IPS-20b (cell line): ENCODE data around the gene LPCAT1.

Source experiments
- H3K27ac ChIP-seq: one replicate; pipeline ENCODE4 v1.5.1; 2013; ENCODE audit warnings: low read length
- H3K27me3 ChIP-seq: 2 replicates; pipeline ENCODE4 v1.6.1; 2013; ENCODE audit warnings: mild to moderate bottlenecking, low read length, inconsistent platforms; ENCODE audit not compliant: insufficient read depth
- H3K36me3 ChIP-seq: 2 replicates; pipeline ENCODE4 v1.6.1; 2013; ENCODE audit warnings: low read depth, mild to moderate bottlenecking, inconsistent platforms, low read length, moderate library complexity; ENCODE audit not compliant: insufficient read depth
- H3K4me1 ChIP-seq: 2 replicates; pipeline ENCODE4 v1.6.1; 2013; ENCODE audit warnings: mild to moderate bottlenecking, control low read depth, inconsistent platforms, low read length, moderate library complexity; ENCODE audit not compliant: insufficient read depth
- H3K4me3 ChIP-seq: 2 replicates; pipeline ENCODE4 v1.5.1; 2013; ENCODE audit warnings: mild to moderate bottlenecking, low read length, inconsistent platforms
- H3K9ac ChIP-seq: 2 replicates; pipeline ENCODE4 v1.6.1; 2013; ENCODE audit warnings: low read depth, mild to moderate bottlenecking, inconsistent platforms, low read length, moderate library complexity
- H3K9me3 ChIP-seq: 2 replicates; pipeline ENCODE4 v1.6.1; 2013; ENCODE audit warnings: mild to moderate bottlenecking, low read depth, low read length, inconsistent platforms; ENCODE audit not compliant: insufficient read depth

Gene LPCAT1

DNA sequence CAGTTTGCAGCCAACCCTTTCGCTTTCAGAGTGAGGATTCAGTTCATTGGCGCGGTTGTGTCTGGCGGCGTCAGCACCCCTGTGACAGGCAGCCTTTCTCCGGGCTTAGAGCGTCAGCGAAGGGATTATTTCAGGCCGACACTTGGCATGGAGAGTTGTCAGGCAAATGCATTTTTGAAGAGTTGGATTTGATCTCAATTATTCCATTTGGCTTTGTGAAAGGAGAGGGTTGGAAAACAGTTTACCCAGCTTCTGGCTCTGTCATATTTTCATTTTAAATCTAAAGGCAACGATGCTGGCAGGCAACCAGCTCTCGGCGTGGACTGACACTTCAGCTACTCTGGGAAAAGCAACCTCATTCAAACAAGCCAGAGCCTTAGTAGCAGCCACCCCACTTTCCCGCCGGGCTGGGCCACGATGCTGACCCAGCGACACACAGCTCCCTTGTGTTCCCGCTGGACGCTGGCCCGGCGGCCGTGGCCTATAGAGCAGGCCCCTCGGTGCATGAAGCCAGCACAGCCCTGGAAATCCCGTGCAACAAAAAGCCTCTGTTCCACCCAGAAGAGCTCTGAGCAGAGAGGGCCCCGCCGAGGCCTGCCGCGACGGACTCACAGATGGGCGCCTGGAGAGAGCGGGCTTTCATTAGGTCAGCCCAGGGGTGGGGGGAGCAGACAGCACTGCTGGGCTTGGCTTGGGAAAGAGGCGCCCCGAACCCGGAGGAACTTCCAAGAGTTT lies 28.9 kb upstream of the LPCAT1 start:
- Histone ChIP-seq H3K4me3 (no peak overlapping the region), H3K27me3 (no peaks in the 10 kb centered on the region), H3K36me3 (no peaks in the 10 kb centered on the region)

GRCh38 chr5:1551426-1552301 lies 27.9 kb upstream of the LPCAT1 start:
- no peak overlapping the region for H3K9ac ChIP-seq
- H3K4me1 ChIP-seq, result no peaks in the 10 kb centered on the region
- H3K4me3 ChIP-seq, result no peak overlapping the region
- no peaks in the 10 kb centered on the region for H3K27me3 ChIP-seq
- no peaks in the 10 kb centered on the region for H3K36me3 ChIP-seq
- no peak overlapping the region for H3K27ac ChIP-seq
- H3K9me3 ChIP-seq, result no peaks in the 10 kb centered on the region

More for the DNA sequence above, 28.9 kb upstream of the LPCAT1 start:
- Histone ChIP-seq H3K9me3 (no peaks in the 10 kb centered on the region), H3K27ac (no peak overlapping the region), H3K9ac (no peak overlapping the region), H3K4me1 (no peaks in the 10 kb centered on the region)

DNA sequence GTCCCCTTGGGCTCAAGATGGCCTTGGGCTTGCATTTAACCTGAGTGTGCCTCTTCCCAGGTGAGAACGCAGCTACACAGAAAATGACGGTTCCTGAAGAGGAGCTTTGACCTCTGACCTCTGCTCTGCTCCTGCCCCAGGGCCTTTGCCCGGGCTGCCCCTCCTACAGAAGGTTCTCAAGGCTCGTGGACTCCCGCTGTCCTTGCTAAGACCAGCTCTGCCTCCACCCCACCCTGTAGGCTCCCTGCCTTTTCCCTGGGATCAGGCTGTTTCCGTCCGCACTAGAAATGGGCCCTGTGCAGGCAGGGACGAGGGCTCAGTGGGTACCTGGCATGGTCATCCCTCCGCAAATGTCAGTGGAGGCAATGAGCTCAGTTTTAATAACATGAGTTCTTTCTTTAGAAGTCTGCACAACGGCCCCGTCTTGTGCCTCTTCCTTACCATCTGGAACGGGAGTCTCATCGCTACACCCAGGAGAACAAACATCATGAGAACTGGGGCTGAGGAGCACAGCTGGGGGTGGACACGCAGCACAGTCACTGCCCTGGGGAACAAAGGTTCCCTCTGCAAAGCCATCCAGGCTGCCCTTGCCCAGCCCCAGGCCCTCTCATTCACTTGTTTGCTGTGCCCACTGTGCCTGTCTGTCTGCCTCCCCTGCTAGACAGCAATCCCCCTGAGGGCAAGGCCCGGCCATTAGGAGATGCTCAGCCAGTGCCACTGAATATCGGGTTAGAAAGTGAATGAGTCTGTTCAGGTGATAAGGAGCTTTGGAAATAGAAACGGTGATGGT lies 26.7 kb upstream of the LPCAT1 start:
- H3K9me3 ChIP-seq, result no peaks in the 10 kb centered on the region
- no peaks in the 10 kb centered on the region for H3K27me3 ChIP-seq
- no peaks in the 10 kb centered on the region for H3K36me3 ChIP-seq
- no peaks in the 10 kb centered on the region for H3K4me1 ChIP-seq
- H3K4me3 ChIP-seq, result no peak overlapping the region
- H3K9ac ChIP-seq, result no peak overlapping the region
- no peak overlapping the region for H3K27ac ChIP-seq

DNA sequence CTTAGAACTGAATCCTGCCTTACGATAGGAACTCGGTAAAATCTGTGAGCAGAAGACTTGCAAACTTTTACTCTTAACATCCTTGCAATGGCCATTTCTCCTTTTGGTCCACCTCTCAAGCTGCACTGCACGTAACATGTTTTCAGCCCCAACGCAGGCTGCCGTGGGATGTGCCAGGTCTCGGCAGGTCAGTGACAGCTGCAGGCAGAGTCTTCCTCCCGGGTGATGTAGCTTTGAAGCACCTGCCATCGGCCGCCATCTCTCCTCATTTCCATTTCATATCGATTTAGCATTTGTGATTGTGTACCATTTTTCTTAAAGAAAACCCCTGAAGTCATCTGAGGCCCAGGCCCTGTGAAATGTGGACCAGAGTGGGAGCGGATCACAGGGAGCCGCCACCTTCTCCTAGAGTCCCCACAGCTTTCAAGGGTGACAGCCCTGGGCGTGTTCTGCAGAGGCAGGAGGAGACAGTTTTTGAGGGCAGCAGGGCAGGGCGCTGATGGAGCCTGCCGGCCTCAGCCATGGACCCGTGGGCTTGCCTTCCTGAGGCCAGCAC lies 25.8 kb upstream of the LPCAT1 start:
- Histone ChIP-seq H3K36me3 (no peaks in the 10 kb centered on the region), H3K4me3 (no peak overlapping the region), H3K4me1 (no peaks in the 10 kb centered on the region), H3K27me3 (no peaks in the 10 kb centered on the region), H3K9ac (no peak overlapping the region), H3K27ac (no peak overlapping the region), H3K9me3 (no peaks in the 10 kb centered on the region)

GRCh38 chr5:1548702-1549474 lies 25.1 kb upstream of the LPCAT1 start:
- H3K36me3 ChIP-seq, result no peaks in the 10 kb centered on the region
- no peak overlapping the region for H3K9ac ChIP-seq
- H3K4me1 ChIP-seq, result no peaks in the 10 kb centered on the region
- H3K4me3 ChIP-seq, result no peak overlapping the region
- no peak overlapping the region for H3K27ac ChIP-seq
- no peaks in the 10 kb centered on the region for H3K27me3 ChIP-seq
- H3K9me3 ChIP-seq, result no peaks in the 10 kb centered on the region

GRCh38 chr5:1547655-1548054 lies 23.9 kb upstream of the LPCAT1 start:
- Histone ChIP-seq H3K9me3 (no peaks in the 10 kb centered on the region), H3K4me3 (no peak overlapping the region), H3K4me1 (no peaks in the 10 kb centered on the region), H3K36me3 (no peaks in the 10 kb centered on the region), H3K27me3 (no peaks in the 10 kb centered on the region), H3K9ac (no peak overlapping the region), H3K27ac (no peak overlapping the region)

- Histone ChIP-seq H3K27me3 (no peaks in the 10 kb centered on the region), H3K4me1 (no peaks in the 10 kb centered on the region), H3K27ac (no peak overlapping the region), H3K4me3 (no peak overlapping the region), H3K9me3 (no peaks in the 10 kb centered on the region), H3K9ac (no peak overlapping the region), H3K36me3 (no peaks in the 10 kb centered on the region)
These were observed 23.5 kb upstream of the LPCAT1 start for GRCh38 chr5:1547236-1547635.

GRCh38 chr5:1546556-1546955 lies 22.8 kb upstream of the LPCAT1 start:
- H3K9ac ChIP-seq, result no peak overlapping the region
- no peaks in the 10 kb centered on the region for H3K27me3 ChIP-seq
- no peaks in the 10 kb centered on the region for H3K9me3 ChIP-seq
- H3K4me3 ChIP-seq, result no peak overlapping the region
- no peak overlapping the region for H3K27ac ChIP-seq
- no peaks in the 10 kb centered on the region for H3K4me1 ChIP-seq
- H3K36me3 ChIP-seq, result no peaks in the 10 kb centered on the region

DNA sequence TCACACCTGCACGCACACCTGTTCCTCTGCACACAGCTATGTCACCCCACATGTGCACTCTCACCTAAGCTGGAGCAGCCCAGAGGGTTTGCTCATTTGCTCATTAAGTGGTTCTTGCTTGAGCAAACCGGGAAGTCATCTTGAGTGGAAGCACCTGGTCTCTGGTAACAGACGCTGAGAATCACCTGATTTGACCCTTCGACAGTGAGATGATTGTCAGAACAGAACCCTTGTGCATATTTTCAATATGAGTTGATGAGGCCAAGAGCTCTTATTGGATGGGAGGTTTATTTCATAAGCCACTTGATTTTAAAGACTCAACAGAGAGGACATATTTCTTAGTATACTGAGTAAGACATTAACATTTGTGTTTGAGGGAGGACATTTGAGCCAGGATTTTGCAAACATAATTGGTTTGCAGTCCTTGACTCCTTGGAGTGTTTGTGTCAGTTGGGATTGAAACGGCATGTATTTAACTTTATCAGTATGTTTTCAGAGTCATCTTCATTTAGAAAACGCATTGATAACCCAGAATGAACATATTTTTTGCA lies 22.1 kb upstream of the LPCAT1 start:
- no peaks in the 10 kb centered on the region for H3K36me3 ChIP-seq
- H3K9me3 ChIP-seq, result no peaks in the 10 kb centered on the region
- H3K27me3 ChIP-seq, result no peaks in the 10 kb centered on the region
- H3K27ac ChIP-seq, result no peak overlapping the region
- no peak overlapping the region for H3K4me3 ChIP-seq
- no peak overlapping the region for H3K9ac ChIP-seq
- no peaks in the 10 kb centered on the region for H3K4me1 ChIP-seq

DNA sequence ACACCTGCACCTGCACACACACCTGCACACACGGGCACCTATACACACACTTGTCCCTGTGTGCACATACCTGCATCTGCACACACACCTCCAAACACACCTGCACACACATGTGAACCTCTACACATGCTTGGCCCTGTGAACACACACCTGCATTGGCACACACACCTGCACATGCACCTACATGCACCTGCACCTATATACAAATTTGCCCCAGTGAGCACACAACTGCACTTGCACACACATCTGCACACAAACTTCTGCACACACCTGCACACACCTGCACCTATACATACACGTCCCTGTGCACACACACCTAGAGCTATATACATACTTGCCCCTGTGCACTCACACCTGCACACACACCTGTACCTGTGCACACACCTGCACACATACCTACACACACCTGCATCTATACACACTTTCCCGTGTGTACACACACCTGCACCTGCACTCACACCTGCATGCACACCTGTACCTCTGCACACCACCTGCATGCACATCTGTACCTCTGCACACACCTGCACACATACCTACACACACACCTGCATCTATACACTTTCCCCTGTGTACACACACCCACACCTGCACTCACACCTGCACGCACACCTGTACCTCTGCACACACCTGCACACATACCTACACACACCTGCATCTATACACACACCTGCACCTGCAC lies 21.5 kb upstream of the LPCAT1 start:
- no peaks in the 10 kb centered on the region for H3K4me1 ChIP-seq
- no peaks in the 10 kb centered on the region for H3K27me3 ChIP-seq
- no peak overlapping the region for H3K4me3 ChIP-seq
- no peak overlapping the region for H3K9ac ChIP-seq
- H3K36me3 ChIP-seq, result no peaks in the 10 kb centered on the region
- H3K9me3 ChIP-seq, result no peaks in the 10 kb centered on the region
- H3K27ac ChIP-seq, result no peak overlapping the region
